Small intestine (tissue), 7 donors: ENCODE measurements around the gene FBXW11. TPM values are rescaled to one million over a fixed set of nuclear protein-coding genes. Genes with fewer than 3 reads are reported as not detected.

Experiments
- DNase-seq, 2 donors: peaks; one replicate each; pipeline versions ENCODE4 v3.0.0 to v3.0.0-alpha.2; 2013
- FAIRE-seq: peaks from 2 replicates; lab custom pipeline; 2012; peaks lifted over from hg19 to GRCh38; lab: Jason Lieb, UNC
- H3K27ac ChIP-seq, 3 donors: one replicate each; pipeline ENCODE4 v1.5.1; 2013; ENCODE audit warnings: low read length in 2 of 3, mild to moderate bottlenecking in 2 of 3, control low read depth in 1 of 3, inconsistent platforms in 1 of 3, low read depth in 1 of 3, moderate library complexity in 1 of 3
- H3K27me3 ChIP-seq, 3 donors: one replicate each; pipeline ENCODE4 v1.6.1; 2013; ENCODE audit warnings: low read length in 3 of 3, inconsistent platforms in 1 of 3; ENCODE audit not compliant: control insufficient read depth in 3 of 3, insufficient read depth in 3 of 3
- H3K36me3 ChIP-seq, 3 donors: one replicate each; pipeline ENCODE4 v1.6.1; 2013; ENCODE audit warnings: low read length in 3 of 3, inconsistent platforms in 1 of 3, low read depth in 1 of 3, mild to moderate bottlenecking in 1 of 3, moderate library complexity in 1 of 3; ENCODE audit not compliant: control insufficient read depth in 3 of 3, insufficient read depth in 2 of 3
- H3K4me1 ChIP-seq, 3 donors: one replicate each; pipeline ENCODE4 v1.6.1; 2013; ENCODE audit warnings: low read length in 2 of 3, inconsistent platforms in 1 of 3, low read depth in 1 of 3, mild to moderate bottlenecking in 1 of 3, moderate library complexity in 1 of 3; ENCODE audit not compliant: control insufficient read depth in 3 of 3, insufficient read depth in 2 of 3
- H3K4me3 ChIP-seq, 3 donors: one replicate each; pipeline ENCODE4 v1.5.1; 2013; ENCODE audit warnings: low read length in 3 of 3, control low read depth in 1 of 3, inconsistent platforms in 1 of 3, low read depth in 1 of 3, mild to moderate bottlenecking in 1 of 3, moderate library complexity in 1 of 3
- H3K9me3 ChIP-seq, 2 donors: one replicate each; pipeline ENCODE4 v1.6.1; 2013; ENCODE audit warnings: low read depth in 1 of 2, low read length in 1 of 2; ENCODE audit not compliant: control insufficient read depth in 2 of 2, insufficient read depth in 1 of 2
- WGBS, 3 donors: extraction: QIAGEN DNeasy Blood & Tissue Kit; methylation state at CpG; one replicate each; pipeline ENCODE4 v1.1.7; 2013; 5-methylcytosine and 5-hydroxymethylcytosine counted together
- polyA plus RNA-seq, 4 donors: library from polyadenylated mRNA; stranded (reverse) in 3 of 4; unstranded in 1 of 4; fragments of 200-250 nt in 3 of 4; fragments of 120-200 nt in 1 of 4; gene quantifications; one replicate each; pipeline versions ENCODE4 v1.2.1 to v1.2.3, GENCODE V29; 2013
- donor health status: healthy with polysubstance abuse.
- donor health status: control.
- donor health status: control.
- donor health status: Bipolar disorder and iron deficiency.
- donor health status: healthy.

FBXW11 gene
- polyA plus RNA-seq, 4 donors = 12.2 to 37.1 (median 15.8) TPM

DNA sequence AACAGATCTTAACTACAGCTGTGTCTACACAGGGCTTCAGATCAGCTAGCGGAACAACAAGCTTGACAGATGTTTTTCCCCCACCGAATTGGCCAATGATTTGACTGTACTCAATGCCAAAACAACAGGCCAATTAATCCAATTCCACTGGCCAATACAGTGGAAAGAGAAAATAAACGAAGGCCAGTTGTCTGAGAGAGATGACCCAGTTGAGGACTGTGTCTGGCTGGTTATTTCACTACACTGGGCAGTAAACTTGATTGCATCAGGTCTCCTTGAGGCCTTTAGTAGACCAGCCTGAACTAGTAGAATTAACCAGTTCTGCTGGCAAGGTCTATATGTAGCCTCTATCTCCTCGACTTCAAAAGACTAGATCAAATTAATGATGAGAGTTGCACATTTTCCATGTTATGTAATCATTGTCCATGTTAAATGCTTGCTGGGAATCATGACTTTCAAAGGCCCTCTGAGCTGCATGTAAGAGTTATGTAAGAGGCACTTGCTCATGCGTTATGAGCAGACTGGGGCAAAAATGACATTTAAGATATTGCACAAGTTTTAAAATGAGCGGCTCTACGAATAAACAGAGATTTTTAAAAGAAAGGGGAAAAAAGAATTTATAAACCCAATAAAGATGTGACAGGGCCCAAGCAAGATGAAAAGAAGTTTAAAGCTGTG is 192.5 kb downstream of the FBXW11 start:
- Histone ChIP-seq H3K27me3 (no peaks in the 10 kb centered on the region), H3K9me3 (peaks cover 0 to 9% of the 10 kb centered on the region in 2 donors), H3K27ac (no peak overlapping the region), H3K4me1 (no peaks in the 10 kb centered on the region), H3K4me3 (no peak overlapping the region), H3K36me3 (no peaks in the 10 kb centered on the region)
- no peak for DNase-seq
- WGBS, 3 donors = 82 to 86% (median 83%) methylated on average over 7 of the region's 7 CpGs
- no peak for FAIRE-seq

DNA sequence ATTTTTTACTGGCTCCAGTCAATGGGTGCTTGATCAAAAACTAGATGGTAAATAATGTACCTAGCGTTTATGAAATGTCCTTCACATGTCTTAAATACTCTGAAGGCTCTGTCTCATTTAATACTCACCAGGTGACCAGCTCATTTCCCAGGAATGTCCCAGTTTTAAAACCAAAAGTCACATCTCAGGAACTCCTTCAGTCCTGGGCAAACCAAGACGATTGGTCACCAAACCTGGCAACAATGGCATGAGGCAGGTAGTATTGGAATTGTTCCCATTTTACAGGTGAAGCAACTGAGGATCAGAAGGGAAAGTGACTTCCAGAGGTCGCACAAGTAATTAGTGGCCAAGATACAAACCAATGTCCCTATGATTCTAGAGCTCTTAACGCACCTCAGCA is 193.2 kb downstream of the FBXW11 start:
- 93 to 95% (median 94%) methylated on average over 4 of the region's 4 CpGs for WGBS, 3 donors
- DNase-seq (no peak), FAIRE-seq (no peak)
- Histone ChIP-seq H3K27ac (no peak overlapping the region), H3K4me1 (no peaks in the 10 kb centered on the region), H3K36me3 (no peaks in the 10 kb centered on the region), H3K27me3 (no peaks in the 10 kb centered on the region), H3K4me3 (no peak overlapping the region), H3K9me3 (peaks cover 0 to 9% of the 10 kb centered on the region in 2 donors)

Other genes starting within 250 kb of the FBXW11 start
- not detected for gene SMIM23, start 220.8 kb downstream of the FBXW11 start, polyA plus RNA-seq
- gene STK10, start 181.6 kb upstream of the FBXW11 start, polyA plus RNA-seq = 10 to 100 TPM in 1 of 4 donors, 1 to 10 TPM in 3; 7.4 to 10.5 (median 9.1) TPM
- not detected for gene EFCAB9, start 187.5 kb upstream of the FBXW11 start, polyA plus RNA-seq